HEK293 (cell line): Measurements from ENCODE around the gene ADI1.

Experiments used
- CTCF ChIA-PET: fragments of 350-600 bp; formaldehyde crosslinking; extraction: SDS; loops from one replicate; lab custom pipeline; 2021; ENCODE audit warnings: antibody characterized with exemption; lab: Yijun Ruan, JAX
- POLR2A ChIA-PET: fragments of 300-600 bp; formaldehyde crosslinking; extraction: SDS; loops from one replicate; lab custom pipeline; 2020; ENCODE audit warnings: antibody characterized with exemption, inconsistent platforms; lab: Yijun Ruan, JAX
- H3K27ac ChIP-seq: fragments of 200-500 bp; sonication (Bioruptor generic); 2 replicates; pipeline ENCODE4 v1.5.1; 2014; ENCODE audit warnings: low read depth, low read length, control low read depth, inconsistent platforms; ENCODE audit errors: extremely low read depth
- H3K36me3 ChIP-seq, 2 experiments: fragments of 200-500 bp in 1 of 2; sonication (Bioruptor generic) in 1 of 2; 1 replicate in 1 of 2; 2 replicates in 1 of 2; pipeline ENCODE4 v1.5.1; 2014 to 2017; ENCODE audit warnings: inconsistent platforms in 2 of 2, low read length in 2 of 2; ENCODE audit not compliant: control insufficient read depth in 2 of 2, insufficient read depth in 1 of 2
- H3K4me1 ChIP-seq: fragments of 200-500 bp; sonication (Bioruptor generic); 2 replicates; pipeline ENCODE4 v1.5.1; 2014; ENCODE audit warnings: mild to moderate bottlenecking, low read length, inconsistent platforms; ENCODE audit not compliant: control insufficient read depth, insufficient read depth
- H3K4me3 ChIP-seq: 2 replicates; pipeline ENCODE4 v1.5.1; 2011; ENCODE audit warnings: low read depth, mild to moderate bottlenecking, control low read depth, low read length, moderate library complexity
- H3K9me3 ChIP-seq: fragments of 200-500 bp; sonication (Bioruptor generic); 2 replicates; pipeline ENCODE4 v1.5.1; 2014; ENCODE audit warnings: low read depth, low read length, inconsistent platforms; ENCODE audit not compliant: control insufficient read depth, insufficient read depth
- FEZF1 ChIP-seq: fragments of 450-650 bp; formaldehyde crosslinking; IDR thresholded peaks from 2 replicates; pipeline ENCODE4 v1.5.1; 2016; ENCODE audit warnings: missing biosample characterization, missing genetic modification characterization
- GLIS2 ChIP-seq: fragments of 450-650 bp; formaldehyde crosslinking; IDR thresholded peaks from 2 replicates; pipeline ENCODE4 v1.5.1; 2016; ENCODE audit warnings: missing biosample characterization, missing genetic modification characterization
- RBAK ChIP-seq: fragments of 450-650 bp; formaldehyde crosslinking; IDR thresholded peaks from 2 replicates; pipeline ENCODE4 v1.5.1; 2016; ENCODE audit warnings: missing biosample characterization, missing genetic modification characterization
- SALL2 ChIP-seq: fragments of 450-650 bp; formaldehyde crosslinking; IDR thresholded peaks from 2 replicates; pipeline ENCODE4 v1.5.0; 2017; ENCODE audit warnings: missing biosample characterization, mild to moderate bottlenecking, missing genetic modification characterization, borderline replicate concordance
- SP2 ChIP-seq: fragments of 450-650 bp; formaldehyde crosslinking; IDR thresholded peaks from 2 replicates; pipeline ENCODE4 v1.5.1; 2016; ENCODE audit warnings: missing biosample characterization, missing genetic modification characterization
- SP7 ChIP-seq: fragments of 450-650 bp; formaldehyde crosslinking; IDR thresholded peaks from 2 replicates; pipeline ENCODE4 v1.5.1; 2016; ENCODE audit warnings: missing biosample characterization, missing genetic modification characterization
- ZBTB17 ChIP-seq: fragments of 450-650 bp; formaldehyde crosslinking; IDR thresholded peaks from 2 replicates; pipeline ENCODE4 v1.5.1; 2016; ENCODE audit warnings: missing biosample characterization, missing genetic modification characterization
- ZNF140 ChIP-seq: fragments of 450-650 bp; formaldehyde crosslinking; IDR thresholded peaks from 2 replicates; pipeline ENCODE4 v1.5.1; 2016; ENCODE audit warnings: missing biosample characterization, missing genetic modification characterization
- ZNF16 ChIP-seq: fragments of 450-650 bp; formaldehyde crosslinking; IDR thresholded peaks from 2 replicates; pipeline ENCODE4 v1.5.1; 2016; ENCODE audit warnings: low read depth, missing biosample characterization, missing genetic modification characterization
- ZNF2 ChIP-seq: fragments of 450-650 bp; formaldehyde crosslinking; IDR thresholded peaks from 2 replicates; pipeline ENCODE4 v1.5.1; 2016; ENCODE audit warnings: missing biosample characterization, missing genetic modification characterization
- ZNF214 ChIP-seq: fragments of 450-650 bp; formaldehyde crosslinking; IDR thresholded peaks from 2 replicates; pipeline ENCODE4 v1.5.1; 2017; ENCODE audit warnings: missing biosample characterization, mild to moderate bottlenecking, missing genetic modification characterization, borderline replicate concordance
- ZNF311 ChIP-seq: fragments of 450-650 bp; formaldehyde crosslinking; IDR thresholded peaks from 2 replicates; pipeline ENCODE4 v1.5.1; 2017; ENCODE audit warnings: missing biosample characterization, missing genetic modification characterization, borderline replicate concordance
- ZNF404 ChIP-seq: fragments of 450-650 bp; formaldehyde crosslinking; IDR thresholded peaks from 2 replicates; pipeline ENCODE4 v1.5.1; 2017; ENCODE audit warnings: missing biosample characterization, missing genetic modification characterization
- ZNF426 ChIP-seq: fragments of 450-650 bp; formaldehyde crosslinking; IDR thresholded peaks from 2 replicates; pipeline ENCODE4 v1.5.1; 2017; ENCODE audit warnings: missing biosample characterization, missing genetic modification characterization, mild to moderate bottlenecking, inconsistent platforms, moderate library complexity
- TF ChIP-seq, protein P1 (sequence below): fragments of 450-650 bp; formaldehyde crosslinking; IDR thresholded peaks from 2 replicates; pipeline ENCODE4 v1.5.1; 2016; ENCODE audit warnings: missing biosample characterization, missing genetic modification characterization
- TF ChIP-seq, protein P2 (sequence below): fragments of 450-650 bp; formaldehyde crosslinking; IDR thresholded peaks from 2 replicates; pipeline ENCODE4 v1.5.1; 2017; ENCODE audit warnings: missing biosample characterization, missing genetic modification characterization
- TF ChIP-seq, protein P3 (sequence below): fragments of 450-650 bp; formaldehyde crosslinking; IDR thresholded peaks from 2 replicates; pipeline ENCODE4 v1.5.1; 2016; ENCODE audit warnings: missing biosample characterization, missing genetic modification characterization
- TF ChIP-seq, protein P4 (sequence below): fragments of 450-650 bp; formaldehyde crosslinking; IDR thresholded peaks from 2 replicates; pipeline ENCODE4 v1.5.1; 2016; ENCODE audit warnings: missing biosample characterization, missing genetic modification characterization

Gene ADI1

DNA sequence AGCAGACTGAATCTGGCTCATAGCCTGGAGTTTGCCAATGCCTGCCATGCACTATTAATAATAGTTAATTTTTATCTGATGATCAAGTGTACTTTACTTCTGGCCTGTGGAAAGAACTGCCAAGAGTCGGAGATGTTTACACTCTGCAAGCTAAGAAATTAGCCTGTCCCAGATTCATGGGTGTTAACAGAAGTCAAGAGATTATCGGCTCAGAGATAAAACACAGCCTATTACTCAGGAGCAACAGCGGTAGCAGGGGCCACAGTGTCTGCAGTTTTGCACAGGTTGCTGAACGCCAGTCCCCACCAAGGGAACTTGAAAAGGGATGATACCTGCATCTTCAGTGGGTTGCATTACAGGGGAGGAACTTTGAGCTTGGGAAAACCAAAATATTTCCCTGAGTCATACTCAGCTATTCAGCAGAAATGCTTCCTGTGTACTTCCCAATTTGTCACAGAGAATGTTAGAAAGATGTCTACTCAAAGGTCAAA is 4.3 kb upstream of the ADI1 start:
- Histone ChIP-seq H3K9me3 (no peaks in the 10 kb centered on the region), H3K4me3 (no peak overlapping the region), H3K4me1 (0 out of 2 replicates have a peak, but pooled peaks cover 5% of the 10 kb centered on the region), H3K36me3 (peaks cover 0 to 3% of the 10 kb centered on the region in 2 experiments; a peak in 1 of 3 replicates), H3K27ac (no peak overlapping the region)
- TF ChIP-seq RBAK (tag by site-specific recombination) (no peak), ZNF404 (no peak), SP7 (no peak)
- TF ChIP-seq, protein P1, sequence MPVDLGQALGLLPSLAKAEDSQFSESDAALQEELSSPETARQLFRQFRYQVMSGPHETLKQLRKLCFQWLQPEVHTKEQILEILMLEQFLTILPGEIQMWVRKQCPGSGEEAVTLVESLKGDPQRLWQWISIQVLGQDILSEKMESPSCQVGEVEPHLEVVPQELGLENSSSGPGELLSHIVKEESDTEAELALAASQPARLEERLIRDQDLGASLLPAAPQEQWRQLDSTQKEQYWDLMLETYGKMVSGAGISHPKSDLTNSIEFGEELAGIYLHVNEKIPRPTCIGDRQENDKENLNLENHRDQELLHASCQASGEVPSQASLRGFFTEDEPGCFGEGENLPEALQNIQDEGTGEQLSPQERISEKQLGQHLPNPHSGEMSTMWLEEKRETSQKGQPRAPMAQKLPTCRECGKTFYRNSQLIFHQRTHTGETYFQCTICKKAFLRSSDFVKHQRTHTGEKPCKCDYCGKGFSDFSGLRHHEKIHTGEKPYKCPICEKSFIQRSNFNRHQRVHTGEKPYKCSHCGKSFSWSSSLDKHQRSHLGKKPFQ (tag by site-specific recombination), result no peak
- TF ChIP-seq, protein P2, sequence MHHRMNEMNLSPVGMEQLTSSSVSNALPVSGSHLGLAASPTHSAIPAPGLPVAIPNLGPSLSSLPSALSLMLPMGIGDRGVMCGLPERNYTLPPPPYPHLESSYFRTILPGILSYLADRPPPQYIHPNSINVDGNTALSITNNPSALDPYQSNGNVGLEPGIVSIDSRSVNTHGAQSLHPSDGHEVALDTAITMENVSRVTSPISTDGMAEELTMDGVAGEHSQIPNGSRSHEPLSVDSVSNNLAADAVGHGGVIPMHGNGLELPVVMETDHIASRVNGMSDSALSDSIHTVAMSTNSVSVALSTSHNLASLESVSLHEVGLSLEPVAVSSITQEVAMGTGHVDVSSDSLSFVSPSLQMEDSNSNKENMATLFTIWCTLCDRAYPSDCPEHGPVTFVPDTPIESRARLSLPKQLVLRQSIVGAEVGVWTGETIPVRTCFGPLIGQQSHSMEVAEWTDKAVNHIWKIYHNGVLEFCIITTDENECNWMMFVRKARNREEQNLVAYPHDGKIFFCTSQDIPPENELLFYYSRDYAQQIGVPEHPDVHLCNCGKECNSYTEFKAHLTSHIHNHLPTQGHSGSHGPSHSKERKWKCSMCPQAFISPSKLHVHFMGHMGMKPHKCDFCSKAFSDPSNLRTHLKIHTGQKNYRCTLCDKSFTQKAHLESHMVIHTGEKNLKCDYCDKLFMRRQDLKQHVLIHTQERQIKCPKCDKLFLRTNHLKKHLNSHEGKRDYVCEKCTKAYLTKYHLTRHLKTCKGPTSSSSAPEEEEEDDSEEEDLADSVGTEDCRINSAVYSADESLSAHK, result no peak
- CTCF ChIA-PET, result interaction anchor here (1.5 kb wide), 1 partner anchor 12 kb away, joined by 5 read pairs; no protein-coding TSS in a partner anchor
- POLR2A ChIA-PET, result interaction anchor here (1.6 to 2.1 kb wide), 2 partner anchors 13 to 35 kb away, joined by 5 to 8 read pairs; partner anchors contain the start of gene RNASEH1

DNA sequence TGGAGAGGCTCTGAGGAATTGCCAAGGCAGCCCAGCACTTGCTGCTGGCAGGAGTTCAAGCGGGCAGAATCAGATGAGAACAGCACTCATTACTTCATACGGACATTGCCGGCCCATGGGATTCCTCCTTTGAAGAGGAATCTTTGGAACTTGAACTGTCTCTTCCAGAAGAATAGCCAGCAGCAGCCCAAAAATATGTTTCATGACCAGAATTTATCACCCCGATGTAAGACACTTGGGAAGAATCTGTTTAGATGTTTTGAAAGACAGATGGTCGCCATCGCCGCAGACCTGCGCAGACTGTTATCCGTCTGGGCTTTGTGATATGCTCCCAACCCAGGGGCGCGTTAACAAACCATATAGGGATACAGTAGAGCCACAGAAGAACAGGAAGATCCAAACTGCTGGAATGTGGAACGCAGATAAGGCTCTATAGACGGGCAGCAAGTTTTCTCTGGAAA is 3.7 kb upstream of the ADI1 start:
- Histone ChIP-seq H3K4me3 (no peak overlapping the region), H3K9me3 (no peaks in the 10 kb centered on the region), H3K27ac (no peak overlapping the region), H3K36me3 (peaks cover 0 to 3% of the 10 kb centered on the region in 2 experiments; a peak in 1 of 3 replicates), H3K4me1 (0 out of 2 replicates have a peak, but pooled peaks cover 5% of the 10 kb centered on the region)
- TF ChIP-seq, protein P3, sequence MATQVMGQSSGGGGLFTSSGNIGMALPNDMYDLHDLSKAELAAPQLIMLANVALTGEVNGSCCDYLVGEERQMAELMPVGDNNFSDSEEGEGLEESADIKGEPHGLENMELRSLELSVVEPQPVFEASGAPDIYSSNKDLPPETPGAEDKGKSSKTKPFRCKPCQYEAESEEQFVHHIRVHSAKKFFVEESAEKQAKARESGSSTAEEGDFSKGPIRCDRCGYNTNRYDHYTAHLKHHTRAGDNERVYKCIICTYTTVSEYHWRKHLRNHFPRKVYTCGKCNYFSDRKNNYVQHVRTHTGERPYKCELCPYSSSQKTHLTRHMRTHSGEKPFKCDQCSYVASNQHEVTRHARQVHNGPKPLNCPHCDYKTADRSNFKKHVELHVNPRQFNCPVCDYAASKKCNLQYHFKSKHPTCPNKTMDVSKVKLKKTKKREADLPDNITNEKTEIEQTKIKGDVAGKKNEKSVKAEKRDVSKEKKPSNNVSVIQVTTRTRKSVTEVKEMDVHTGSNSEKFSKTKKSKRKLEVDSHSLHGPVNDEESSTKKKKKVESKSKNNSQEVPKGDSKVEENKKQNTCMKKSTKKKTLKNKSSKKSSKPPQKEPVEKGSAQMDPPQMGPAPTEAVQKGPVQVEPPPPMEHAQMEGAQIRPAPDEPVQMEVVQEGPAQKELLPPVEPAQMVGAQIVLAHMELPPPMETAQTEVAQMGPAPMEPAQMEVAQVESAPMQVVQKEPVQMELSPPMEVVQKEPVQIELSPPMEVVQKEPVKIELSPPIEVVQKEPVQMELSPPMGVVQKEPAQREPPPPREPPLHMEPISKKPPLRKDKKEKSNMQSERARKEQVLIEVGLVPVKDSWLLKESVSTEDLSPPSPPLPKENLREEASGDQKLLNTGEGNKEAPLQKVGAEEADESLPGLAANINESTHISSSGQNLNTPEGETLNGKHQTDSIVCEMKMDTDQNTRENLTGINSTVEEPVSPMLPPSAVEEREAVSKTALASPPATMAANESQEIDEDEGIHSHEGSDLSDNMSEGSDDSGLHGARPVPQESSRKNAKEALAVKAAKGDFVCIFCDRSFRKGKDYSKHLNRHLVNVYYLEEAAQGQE (tag by site-specific recombination), result no peak
- TF ChIP-seq ZNF311 (tag by site-specific recombination), result no peak
- no peak for TF ChIP-seq ZBTB17 (tag by site-specific recombination)
- no peak for TF ChIP-seq ZNF2
- ChIA-PET CTCF (no interaction called here), POLR2A (no interaction called here)

DNA sequence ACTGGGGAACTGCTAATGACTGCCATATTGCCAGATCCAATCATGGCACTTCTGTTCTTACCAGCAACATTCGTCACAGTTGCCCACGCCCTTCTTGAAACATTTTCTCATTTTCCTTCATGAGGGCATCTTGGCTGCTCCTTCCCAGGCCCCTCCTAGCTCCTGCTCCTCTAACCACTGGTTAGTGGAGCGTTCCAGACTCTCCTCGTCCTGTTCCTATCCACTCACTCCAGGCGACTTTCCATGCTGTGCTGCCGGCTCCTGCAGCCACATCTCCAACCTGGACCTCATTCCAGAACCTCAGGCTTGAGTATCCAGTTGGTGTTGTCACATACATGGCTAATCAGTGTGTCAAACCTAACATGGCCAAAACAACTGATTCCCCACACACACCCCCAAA is 1.3 kb upstream of the ADI1 start:
- ChIA-PET CTCF (no interaction called here), POLR2A (interaction anchor here (2.6 kb wide), 1 partner anchor 27 kb away, joined by 9 read pairs; no protein-coding TSS in a partner anchor)
- no peak for TF ChIP-seq GLIS2 (tag by site-specific recombination)
- TF ChIP-seq SP2 (tag by site-specific recombination), result no peak
- no peak for TF ChIP-seq FEZF1 (tag by site-specific recombination)
- no peak for TF ChIP-seq ZNF426
- TF ChIP-seq ZNF214 (tag by site-specific recombination), result no peak
- TF ChIP-seq, protein P4, sequence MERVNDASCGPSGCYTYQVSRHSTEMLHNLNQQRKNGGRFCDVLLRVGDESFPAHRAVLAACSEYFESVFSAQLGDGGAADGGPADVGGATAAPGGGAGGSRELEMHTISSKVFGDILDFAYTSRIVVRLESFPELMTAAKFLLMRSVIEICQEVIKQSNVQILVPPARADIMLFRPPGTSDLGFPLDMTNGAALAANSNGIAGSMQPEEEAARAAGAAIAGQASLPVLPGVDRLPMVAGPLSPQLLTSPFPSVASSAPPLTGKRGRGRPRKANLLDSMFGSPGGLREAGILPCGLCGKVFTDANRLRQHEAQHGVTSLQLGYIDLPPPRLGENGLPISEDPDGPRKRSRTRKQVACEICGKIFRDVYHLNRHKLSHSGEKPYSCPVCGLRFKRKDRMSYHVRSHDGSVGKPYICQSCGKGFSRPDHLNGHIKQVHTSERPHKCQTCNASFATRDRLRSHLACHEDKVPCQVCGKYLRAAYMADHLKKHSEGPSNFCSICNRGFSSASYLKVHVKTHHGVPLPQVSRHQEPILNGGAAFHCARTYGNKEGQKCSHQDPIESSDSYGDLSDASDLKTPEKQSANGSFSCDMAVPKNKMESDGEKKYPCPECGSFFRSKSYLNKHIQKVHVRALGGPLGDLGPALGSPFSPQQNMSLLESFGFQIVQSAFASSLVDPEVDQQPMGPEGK, result no peak
- TF ChIP-seq SALL2 (tag by site-specific recombination), result no peak
- TF ChIP-seq ZNF16 (tag by site-specific recombination), result no peak
- no peak for TF ChIP-seq ZNF140 (tag by site-specific recombination)
- no peak overlapping the region for H3K4me3 ChIP-seq
- H3K4me1 ChIP-seq, result 0 out of 2 replicates have a peak, but pooled peaks cover 5% of the 10 kb centered on the region
- H3K27ac ChIP-seq, result no peak overlapping the region
- peaks cover 0 to 8% of the 10 kb centered on the region in 2 experiments; a peak in 1 of 3 replicates for H3K36me3 ChIP-seq
- no peaks in the 10 kb centered on the region for H3K9me3 ChIP-seq
